GM21619 (cell line): ENCODE measurements around the gene TRIP13.
"Not testable (repeated sequence)": the region's sequence is repeated elsewhere in the genome, so short reads cannot be mapped to it uniquely, and the experiment has no call there.

Source experiments
- ATAC-seq: cut with Tn5 transposase; IDR thresholded peaks from one replicate; pipeline ENCODE4 v1.9.1; 2021; ENCODE audit not compliant: unreplicated experiment

The TRIP13 gene

GRCh38 chr5:916441-917293 lies 24.0 kb downstream of the TRIP13 start:
- no peak for ATAC-seq

- ATAC-seq, result not testable (repeated sequence)
Measured at GRCh38 chr5:918717-919116, 26.0 kb downstream of the TRIP13 start.

DNA sequence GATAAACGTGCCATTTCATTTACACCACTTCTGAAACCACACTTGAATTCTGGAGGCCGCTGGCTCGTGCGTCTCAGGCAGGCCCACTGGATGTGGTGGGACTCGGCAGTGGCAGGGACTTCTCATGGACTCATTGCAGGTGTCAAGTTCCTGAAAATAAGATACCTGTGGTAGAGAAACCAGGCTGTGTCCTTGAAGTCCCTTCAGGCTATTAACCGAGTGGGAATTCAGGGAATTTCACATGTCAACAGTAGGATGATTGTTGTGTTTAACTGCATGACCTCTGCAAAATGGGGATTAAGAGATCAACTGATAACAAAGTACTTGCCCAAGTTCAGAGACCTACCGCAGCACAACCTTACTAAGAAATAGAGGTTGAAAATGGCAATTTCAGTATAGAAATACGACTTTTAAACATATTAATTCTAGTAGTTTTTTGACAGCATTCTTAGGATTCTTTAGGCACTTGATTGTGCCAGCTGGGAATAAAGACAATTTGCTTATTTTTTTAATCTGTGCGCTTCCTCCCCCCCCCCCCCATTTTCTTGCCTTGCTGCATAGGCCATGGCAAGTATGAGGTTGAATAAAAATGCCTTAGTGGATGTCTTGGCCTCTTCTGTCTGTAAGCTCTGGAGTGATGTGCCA lies 26.8 kb downstream of the TRIP13 start:
- ATAC-seq, result no peak

DNA sequence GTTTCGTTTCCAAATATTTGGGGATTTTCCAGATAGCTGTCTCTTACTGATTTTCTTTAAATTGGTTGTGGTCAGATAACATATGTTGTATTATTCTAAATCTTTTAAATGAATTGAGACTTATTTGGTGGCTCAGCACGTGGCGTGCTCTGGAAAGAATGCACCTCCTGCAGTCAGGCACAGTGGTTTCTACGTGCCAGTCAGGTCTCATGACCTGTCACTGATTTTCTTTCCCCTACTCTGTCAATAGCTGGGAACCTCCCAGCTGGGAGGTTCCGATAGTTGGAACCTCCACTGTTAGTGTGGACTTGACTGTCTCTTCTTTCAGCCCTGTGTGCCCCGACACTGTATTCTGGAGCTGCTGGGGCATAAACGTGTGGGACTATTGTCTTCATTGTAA lies 27.6 kb downstream of the TRIP13 start:
- ATAC-seq, result no peak

GRCh38 chr5:921456-922435 lies 29.1 kb downstream of the TRIP13 start:
- no peak for ATAC-seq

DNA sequence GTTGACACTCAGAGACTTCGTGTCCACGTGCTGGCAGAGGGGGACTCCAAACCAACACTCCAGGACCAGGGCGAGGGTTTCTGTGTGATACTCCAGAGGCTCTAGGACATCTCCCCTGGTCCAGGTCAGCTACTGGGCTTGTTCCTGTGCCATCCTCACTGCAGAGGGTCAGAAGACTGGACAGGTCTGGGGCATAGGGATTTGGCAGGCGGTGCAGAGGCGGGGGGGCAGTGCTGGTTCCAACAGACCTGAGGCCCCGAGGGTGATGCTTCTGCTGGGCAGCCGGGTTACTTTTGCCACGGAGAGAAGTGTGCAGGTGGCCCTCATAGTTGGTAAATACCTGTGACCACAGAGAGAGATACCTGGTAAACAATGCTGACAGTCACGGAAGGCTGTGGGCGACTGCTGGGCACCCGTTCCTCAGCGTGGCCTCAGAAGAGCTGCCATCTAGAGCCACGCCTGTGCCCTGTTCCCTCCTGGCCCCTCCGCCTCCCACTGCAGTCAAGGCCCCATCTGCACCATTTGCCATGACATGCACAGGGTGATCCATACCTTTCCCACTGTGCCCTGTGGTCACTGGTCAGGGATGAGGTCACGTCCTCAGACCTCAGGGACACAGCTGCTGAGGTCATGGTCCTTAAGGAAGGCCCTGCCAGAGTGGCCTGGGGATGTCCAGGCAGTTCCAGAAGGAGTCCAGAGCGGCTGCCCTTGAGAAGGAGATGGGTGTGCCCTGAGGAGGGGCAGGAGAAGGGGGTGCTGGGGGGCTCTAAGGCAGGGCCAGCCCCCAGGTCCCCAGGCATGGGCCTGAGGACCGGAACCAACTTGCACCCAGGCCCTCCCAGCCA lies 30.0 kb downstream of the TRIP13 start:
- ATAC-seq, result no peak

DNA sequence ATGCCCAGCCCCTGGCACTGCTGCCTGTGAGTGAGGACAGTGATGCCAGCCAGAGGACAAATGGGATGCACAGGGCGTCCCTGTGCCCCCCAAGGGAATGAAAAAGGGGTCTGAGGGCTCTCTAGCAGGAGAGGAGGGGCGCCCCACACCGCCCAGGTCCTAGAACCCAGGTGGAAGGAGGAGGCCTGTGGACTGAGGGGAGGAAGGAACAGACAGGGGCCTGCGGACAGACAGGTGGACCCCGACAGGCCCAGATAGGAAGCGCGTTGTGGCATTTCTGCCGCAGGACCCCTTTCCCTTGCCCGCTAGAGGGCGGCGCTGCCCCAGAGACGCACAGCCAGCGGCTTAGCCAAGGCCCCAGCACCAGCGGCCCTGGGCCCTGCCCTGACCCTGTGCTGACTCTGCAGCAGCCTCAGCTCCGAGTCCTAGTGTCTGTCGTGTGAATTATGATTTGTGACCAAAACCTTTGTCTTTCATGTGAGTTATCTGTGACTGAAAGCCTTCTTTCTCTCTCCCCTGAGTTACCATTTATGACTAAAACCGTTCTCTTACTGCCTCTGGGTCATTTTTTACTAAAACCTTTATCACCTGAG lies 30.7 kb downstream of the TRIP13 start:
- peak; percentile 79 for ATAC-seq

GRCh38 chr5:926417-927171 lies 33.9 kb downstream of the TRIP13 start:
- ATAC-seq, result no peak

DNA sequence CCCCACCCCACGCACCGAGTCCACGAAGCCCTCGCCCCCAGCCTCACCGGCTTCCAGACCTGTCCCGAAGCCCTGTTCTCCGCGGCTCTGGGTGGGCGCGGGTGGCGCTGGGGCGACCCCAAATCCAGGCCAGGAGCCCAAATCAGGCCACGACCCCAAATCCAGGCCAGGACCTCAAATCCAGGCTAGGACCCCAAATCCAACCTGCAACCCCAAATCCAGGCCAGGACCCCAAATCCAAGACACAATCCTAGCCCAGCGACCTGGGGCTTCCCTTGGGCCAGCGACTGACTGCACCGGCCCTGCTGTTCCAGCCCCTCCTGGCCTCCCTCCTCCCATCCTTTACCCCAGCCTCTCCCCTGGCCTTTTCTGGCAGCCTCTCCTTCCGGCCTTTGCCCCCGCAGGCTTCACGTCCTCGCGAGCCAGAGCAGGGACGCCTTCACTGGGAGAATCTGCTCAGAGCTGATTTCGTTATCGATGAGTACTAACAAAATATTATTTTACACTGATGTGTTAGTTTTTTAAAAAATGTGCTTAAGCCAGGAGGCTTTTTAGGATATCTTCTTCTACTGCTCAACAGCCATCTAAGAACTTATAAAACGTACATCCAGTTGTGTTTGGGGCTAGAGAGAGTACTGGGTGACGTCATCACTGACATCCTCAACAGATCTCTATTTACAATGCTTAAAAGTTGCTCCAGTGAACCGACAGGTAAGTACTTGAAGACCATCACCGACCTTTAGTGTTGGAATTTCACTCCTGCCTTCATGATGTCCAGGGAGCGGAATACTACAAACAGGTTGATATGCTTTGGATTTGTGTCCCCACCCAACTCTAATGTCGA lies 34.7 kb downstream of the TRIP13 start:
- no peak for ATAC-seq

- ATAC-seq, result not testable (repeated sequence)
Measured at GRCh38 chr5:929182-929581, 36.5 kb downstream of the TRIP13 start.

- no peak for ATAC-seq
Measured at GRCh38 chr5:929596-929995, 36.9 kb downstream of the TRIP13 start.

GRCh38 chr5:930866-931265 lies 38.2 kb downstream of the TRIP13 start:
- no peak for ATAC-seq

GRCh38 chr5:931570-932145 lies 39.0 kb downstream of the TRIP13 start:
- no peak for ATAC-seq

GRCh38 chr5:932151-932627 lies 39.5 kb downstream of the TRIP13 start:
- ATAC-seq, result no peak

DNA sequence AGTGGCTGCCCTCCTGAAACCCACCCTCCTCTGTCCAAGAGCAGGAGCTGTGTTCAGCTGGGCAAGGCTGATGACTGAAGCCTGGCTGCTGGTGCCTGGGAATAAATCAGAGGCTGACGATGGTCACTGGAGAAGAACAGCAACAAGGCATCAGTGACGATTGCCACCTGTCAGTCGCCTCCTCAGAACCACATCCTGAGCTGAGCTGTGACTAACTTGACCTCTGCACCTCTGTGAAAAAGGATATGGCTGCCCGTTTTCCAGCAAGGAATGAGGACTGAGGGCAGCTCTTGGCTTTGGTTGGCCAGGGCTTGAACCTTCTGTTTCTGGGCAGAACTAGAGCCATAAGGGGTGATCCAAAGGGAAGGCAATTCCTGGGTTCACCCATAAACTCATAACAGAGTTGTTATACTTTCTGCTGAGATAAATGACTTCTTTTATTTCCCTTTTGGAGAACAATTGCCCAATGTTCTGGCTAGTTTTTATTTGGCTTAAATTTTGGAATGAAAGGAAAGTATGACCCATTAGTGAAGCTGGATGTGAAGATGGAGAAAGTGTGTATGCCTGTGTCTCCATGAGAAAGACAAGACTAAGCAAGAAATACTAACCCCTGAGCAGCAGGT lies 40.1 kb downstream of the TRIP13 start:
- no peak for ATAC-seq

DNA sequence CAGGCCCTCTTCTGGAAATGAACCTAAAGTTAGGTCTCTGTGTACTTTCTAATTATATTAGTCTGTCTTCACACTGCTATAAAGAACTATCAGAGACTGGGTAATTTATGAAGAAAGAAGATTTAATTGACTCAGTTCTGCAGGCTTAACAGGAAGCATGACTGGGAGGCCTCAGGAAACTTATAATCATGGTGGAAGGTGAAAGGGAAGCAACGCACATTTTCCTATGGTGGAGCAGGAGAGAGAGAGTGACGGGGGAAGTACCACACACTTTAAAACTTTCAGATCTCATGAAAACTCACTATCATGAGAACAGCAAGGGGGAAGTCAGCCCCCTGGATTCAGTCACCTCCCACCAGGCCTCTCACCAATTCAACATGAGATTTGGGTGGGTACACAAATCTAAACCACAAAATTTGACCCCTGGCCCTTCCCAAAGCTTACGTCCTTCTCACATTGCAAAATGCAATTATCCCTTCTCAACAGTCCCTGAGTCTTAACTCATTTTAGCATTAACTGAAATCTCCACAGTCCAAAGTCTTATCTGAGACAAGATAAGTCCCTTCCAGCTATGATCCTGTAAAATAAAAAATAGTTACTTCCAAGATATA lies 40.7 kb downstream of the TRIP13 start:
- ATAC-seq, result no peak

- ATAC-seq, result not testable (repeated sequence)
Measured at GRCh38 chr5:933951-934350, 41.3 kb downstream of the TRIP13 start.
